Measurements from ENCODE around the gene KRTAP20-3. TPM values are rescaled to one million over a fixed set of nuclear protein-coding genes. Genes with fewer than 3 reads are reported as not detected.

KRTAP20-3 gene
- total and polyA plus RNA-seq, 2 experiments from 2014 or later = not detected

DNA sequence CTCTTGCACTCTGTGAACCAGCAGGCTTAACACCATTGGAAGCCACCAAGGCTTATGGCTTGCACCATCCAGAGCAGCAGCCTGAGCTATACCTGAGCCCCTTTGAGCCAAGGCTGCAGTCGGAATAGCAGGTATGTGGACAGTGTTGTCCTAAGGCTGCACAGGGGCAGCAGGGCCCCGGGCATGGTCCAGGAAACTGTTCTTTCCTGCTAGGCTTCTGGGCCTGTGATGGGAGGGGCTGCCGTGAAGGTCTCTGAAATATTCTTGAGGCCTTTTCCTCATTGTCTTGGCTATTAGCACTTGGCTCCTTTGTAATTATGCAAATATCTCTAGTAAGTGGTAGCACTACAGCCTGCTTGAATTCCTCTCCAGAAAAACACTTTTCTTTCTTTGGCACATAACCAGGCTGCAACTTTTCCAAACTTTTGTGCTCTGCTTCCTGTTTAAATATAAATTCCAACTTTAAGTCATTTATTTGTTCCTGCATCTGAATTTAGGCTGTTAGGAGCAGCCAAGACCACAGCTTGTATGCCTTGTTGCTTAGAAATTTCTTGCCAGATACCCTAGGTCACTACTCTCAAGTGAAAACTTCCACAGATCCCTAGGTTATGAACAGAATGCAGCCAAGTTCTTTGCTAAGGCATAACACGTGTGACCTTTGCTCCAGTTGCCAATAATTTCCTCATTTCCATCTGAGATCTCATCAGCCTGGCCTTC lies 17.1 kb upstream of the KRTAP20-3 start (continued):
- TF ChIP-seq CREB1 (CRISPR knock-in tag; IDR thresholded peaks at IDR 0.05; ENCODE audit: low read depth) = no peak
- no peak for TF ChIP-seq EZH2phosphoT487 (IDR thresholded peaks at IDR 0.05; ENCODE audit: unreplicated experiment)
- TF ChIP-seq ZNF462 (CRISPR knock-in tag; IDR thresholded peaks at IDR 0.05) = no peak

DNA sequence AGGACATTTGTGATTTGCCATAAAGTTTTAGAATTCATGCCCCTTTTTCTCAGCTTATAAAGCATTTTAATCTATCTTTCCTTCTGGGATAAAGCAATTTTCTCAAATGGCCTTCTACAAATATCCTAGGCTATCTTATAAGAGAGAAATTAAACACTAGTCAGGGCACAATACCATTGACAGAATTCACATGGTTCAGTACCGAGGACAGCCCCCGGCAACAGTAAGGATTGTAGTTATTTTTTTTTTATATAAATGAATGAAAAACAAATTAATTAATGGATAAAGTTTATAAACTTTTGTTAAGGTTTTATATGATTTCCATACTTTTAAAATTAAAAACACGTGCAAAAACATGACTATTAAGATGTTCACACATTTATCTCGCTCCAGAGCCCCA lies 14.6 kb upstream of the KRTAP20-3 start:
- Histone ChIP-seq H2AFZ (no peak overlapping the region), H3F3A (replicated peaks; ENCODE audit: low read depth) (no peaks in the 10 kb centered on the region), H3K9me2 (ENCODE audit: insufficient read depth) (peaks cover 13% of the 10 kb centered on the region), H3K4me1 (ENCODE audit: insufficient read depth) (no peaks in the 10 kb centered on the region; the same call in 1 of the 2 replicates), H3K27ac (ENCODE audit: low read depth) (no peak overlapping the region), H3K4me2 (no peak overlapping the region), H4K20me1 (replicated peaks; ENCODE audit: insufficient read depth) (no peaks in the 10 kb centered on the region), H3K36me3 (ENCODE audit: insufficient read depth) (no peaks in the 10 kb centered on the region), H3K4me3 (no peak overlapping the region), H3K79me2 (replicated peaks; ENCODE audit: insufficient read depth) (no peaks in the 10 kb centered on the region), H3K27me3 (ENCODE audit: insufficient read depth) (no peaks in the 10 kb centered on the region)
- Mint-ChIP-seq H3K4me3 (no peak overlapping the region), H3K27me3 (ENCODE audit: insufficient read depth, low read depth, poor library complexity) (peaks cover 2% of the 10 kb centered on the region), H3K9me3 (peaks cover 16% of the 10 kb centered on the region), H3K27ac (no peak overlapping the region), H3K36me3 (ENCODE audit: low read depth) (0 out of 3 replicates have a peak, but pooled peaks cover 5% of the 10 kb centered on the region), H3K4me1 (no peaks in the 10 kb centered on the region; the same call in 2 of the 3 replicates)
- DNase-seq (ENCODE audit: low spot score) (no peak), ATAC-seq (no peak)
- TF ChIP-seq CTCF (conservative IDR thresholded peaks at IDR 0.05; ENCODE audit: low read depth in 2 of 2) (no peak), STAT1 (IDR thresholded peaks at IDR 0.05; ENCODE audit: unreplicated experiment) (no peak), ZNF114 (CRISPR knock-in tag; IDR thresholded peaks at IDR 0.05) (no peak), REST (IDR thresholded peaks at IDR 0.05; ENCODE audit: unreplicated experiment) (peak; percentile 26)

Data from GM23338 (cell line).